ENCODE results near the gene EXOC4.
A peak's percentile ranks its signal among the peaks of the same experiment; 100 is the strongest.

Gene EXOC4

GRCh38 chr7:133233142-133233541 lies 19.7 kb upstream of the EXOC4 start:
- H3K36me3 ChIP-seq (ENCODE audit: control insufficient read depth in 4 of 4, insufficient read depth in 4 of 4, low read length in 3 of 4), result no peaks in the 10 kb centered on the region
- H3K27me3 ChIP-seq (replicated peaks in 2 of 5; ENCODE audit: control insufficient read depth in 4 of 5, insufficient read depth in 5 of 5, low read length in 4 of 5), result no peaks in the 10 kb centered on the region
- H3K4me1 ChIP-seq (ENCODE audit: control extremely low read depth in 1 of 4, control insufficient read depth in 4 of 4, insufficient read depth in 4 of 4, low read length in 3 of 4), result no peaks in the 10 kb centered on the region
- ChIA-PET CTCF (no interaction called here), POLR2A (no interaction called here)
- H3K9me3 ChIP-seq (ENCODE audit: control extremely low read depth in 1 of 5, control insufficient read depth in 4 of 5, insufficient read depth in 2 of 5, low read depth in 1 of 5, low read length in 4 of 5), result no peaks in the 10 kb centered on the region
- WGBS (ENCODE audit: insufficient coverage), result 98% methylated on average over 8 of the region's 9 CpGs
- H3K4me3 ChIP-seq (ENCODE audit: control insufficient read depth in 1 of 7, extremely low read depth in 1 of 7, insufficient read depth in 4 of 7, low read depth in 2 of 7, low read length in 6 of 7), result no peak overlapping the region
- DNase-seq, result no peak
- H3K27ac ChIP-seq (ENCODE audit: insufficient read depth in 1 of 2, low read depth in 1 of 2, low read length in 2 of 2, poor library complexity in 1 of 2, severe bottlenecking in 2 of 2), result no peak overlapping the region

DNA sequence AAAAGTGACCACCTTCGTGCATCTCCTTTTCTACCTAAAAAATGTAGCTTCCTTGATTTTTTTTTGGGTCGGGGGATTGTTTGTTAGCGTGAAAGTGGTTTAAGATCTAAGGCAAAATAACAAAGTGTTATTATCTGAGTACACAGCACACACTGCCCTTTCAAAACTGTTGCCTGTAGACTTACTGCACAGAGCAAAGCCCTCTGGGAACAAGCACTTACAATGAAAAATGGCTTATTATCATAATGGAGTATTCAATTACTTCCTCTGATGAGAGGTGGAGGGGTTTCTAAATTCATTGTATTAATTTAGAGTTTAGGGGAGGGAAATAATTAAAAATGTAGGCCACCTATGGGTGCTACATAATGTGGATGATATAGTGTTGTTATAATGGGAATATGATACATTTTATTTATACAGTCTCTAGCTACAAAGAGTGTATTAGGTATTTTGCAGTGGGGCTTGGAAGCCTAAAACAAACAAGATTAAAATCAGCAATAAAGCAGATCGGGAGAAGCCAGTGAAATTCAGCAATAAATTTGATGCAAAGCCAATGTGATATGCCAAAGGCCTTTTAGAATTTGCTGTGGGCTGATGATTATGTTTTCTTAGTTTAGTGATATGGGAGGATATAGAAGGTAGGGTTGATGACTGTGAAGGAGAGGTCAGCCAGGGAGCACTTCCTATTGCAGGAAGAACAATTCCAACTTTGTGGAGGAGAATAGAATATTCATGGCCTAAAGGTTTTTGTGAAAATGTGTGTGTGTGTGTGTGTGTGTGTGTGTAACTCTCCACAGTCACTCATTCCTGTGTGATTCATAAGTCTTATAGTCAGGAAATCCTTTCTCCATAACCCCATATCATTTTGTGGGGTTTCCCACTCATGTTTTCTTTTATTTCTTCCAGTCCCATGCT lies 17.7 kb upstream of the EXOC4 start:
- POLR2A ChIA-PET, result interaction anchor here (0.6 kb wide), 1 partner anchor 406 kb away, joined by 5 read pairs; no protein-coding TSS in a partner anchor
- Histone ChIP-seq H3K9me3 (ENCODE audit: control extremely low read depth in 1 of 5, control insufficient read depth in 4 of 5, insufficient read depth in 2 of 5, low read depth in 1 of 5, low read length in 4 of 5) (no peaks in the 10 kb centered on the region), H3K27ac (ENCODE audit: insufficient read depth in 1 of 2, low read depth in 1 of 2, low read length in 2 of 2, poor library complexity in 1 of 2, severe bottlenecking in 2 of 2) (no peak overlapping the region), H3K4me3 (ENCODE audit: control insufficient read depth in 1 of 7, extremely low read depth in 1 of 7, insufficient read depth in 4 of 7, low read depth in 2 of 7, low read length in 6 of 7) (no peak overlapping the region), H3K36me3 (ENCODE audit: control insufficient read depth in 4 of 4, insufficient read depth in 4 of 4, low read length in 3 of 4) (no peaks in the 10 kb centered on the region), H3K4me1 (ENCODE audit: control extremely low read depth in 1 of 4, control insufficient read depth in 4 of 4, insufficient read depth in 4 of 4, low read length in 3 of 4) (no peaks in the 10 kb centered on the region), H3K27me3 (replicated peaks in 2 of 5; ENCODE audit: control insufficient read depth in 4 of 5, insufficient read depth in 5 of 5, low read length in 4 of 5) (no peaks in the 10 kb centered on the region)
- CTCF ChIA-PET, result interaction anchor here (0.6 kb wide), 1 partner anchor 861 kb away, joined by 3 read pairs; no protein-coding TSS in a partner anchor
- no peak for DNase-seq
- 100% methylated on average over 1 of the region's 4 CpGs for WGBS (ENCODE audit: insufficient coverage)

GRCh38 chr7:133237545-133237944 lies 15.3 kb upstream of the EXOC4 start:
- ChIA-PET CTCF (interaction anchor here (0.6 to 1.4 kb wide), 2 partner anchors 8 to 165 kb away, joined by 3 to 5 read pairs; no protein-coding TSS in a partner anchor), POLR2A (no interaction called here)
- no peaks in the 10 kb centered on the region for H3K36me3 ChIP-seq (ENCODE audit: control insufficient read depth in 4 of 4, insufficient read depth in 4 of 4, low read length in 3 of 4)
- no peaks in the 10 kb centered on the region for H3K9me3 ChIP-seq (ENCODE audit: control extremely low read depth in 1 of 5, control insufficient read depth in 4 of 5, insufficient read depth in 2 of 5, low read depth in 1 of 5, low read length in 4 of 5)
- H3K27me3 ChIP-seq (replicated peaks in 2 of 5; ENCODE audit: control insufficient read depth in 4 of 5, insufficient read depth in 5 of 5, low read length in 4 of 5), result no peaks in the 10 kb centered on the region
- no peak overlapping the region for H3K4me3 ChIP-seq (ENCODE audit: control insufficient read depth in 1 of 7, extremely low read depth in 1 of 7, insufficient read depth in 4 of 7, low read depth in 2 of 7, low read length in 6 of 7)
- H3K27ac ChIP-seq (ENCODE audit: insufficient read depth in 1 of 2, low read depth in 1 of 2, low read length in 2 of 2, poor library complexity in 1 of 2, severe bottlenecking in 2 of 2), result no peak overlapping the region
- 100% methylated on average over 1 of the region's 3 CpGs for WGBS (ENCODE audit: insufficient coverage)
- H3K4me1 ChIP-seq (ENCODE audit: control extremely low read depth in 1 of 4, control insufficient read depth in 4 of 4, insufficient read depth in 4 of 4, low read length in 3 of 4), result no peaks in the 10 kb centered on the region
- DNase-seq, result no peak

DNA sequence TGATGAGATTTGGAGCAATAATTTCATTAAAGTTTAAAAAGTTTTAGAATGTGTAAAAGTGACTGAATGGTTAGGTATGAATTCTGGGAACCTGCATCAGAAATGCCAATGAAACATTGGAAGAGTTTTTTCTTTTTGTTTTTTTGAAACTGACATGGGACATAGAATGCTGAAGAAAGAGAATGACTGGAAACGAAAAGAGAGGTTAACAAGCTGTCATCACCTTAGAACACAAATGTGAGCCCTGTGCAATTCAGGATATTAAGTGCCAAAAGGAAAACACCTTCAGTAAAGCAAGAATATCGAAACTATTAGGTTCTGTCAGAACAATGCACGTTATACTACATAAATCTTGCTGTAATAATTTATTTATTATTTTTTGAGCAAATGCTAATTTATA lies 12.6 kb upstream of the EXOC4 start:
- no peak for DNase-seq
- ChIA-PET CTCF (interaction anchor here (1.2 kb wide), 1 partner anchor 13 kb away, joined by 3 read pairs; no protein-coding TSS in a partner anchor), POLR2A (no interaction called here)
- no peaks in the 10 kb centered on the region for H3K36me3 ChIP-seq (ENCODE audit: control insufficient read depth in 4 of 4, insufficient read depth in 4 of 4, low read length in 3 of 4)
- no peaks in the 10 kb centered on the region for H3K4me1 ChIP-seq (ENCODE audit: control extremely low read depth in 1 of 4, control insufficient read depth in 4 of 4, insufficient read depth in 4 of 4, low read length in 3 of 4)
- no peak overlapping the region for H3K27ac ChIP-seq (ENCODE audit: insufficient read depth in 1 of 2, low read depth in 1 of 2, low read length in 2 of 2, poor library complexity in 1 of 2, severe bottlenecking in 2 of 2)
- H3K4me3 ChIP-seq (ENCODE audit: control insufficient read depth in 1 of 7, extremely low read depth in 1 of 7, insufficient read depth in 4 of 7, low read depth in 2 of 7, low read length in 6 of 7), result no peak overlapping the region
- peaks cover 0 to 4% (median 0%) of the 10 kb centered on the region in 5 experiments for H3K27me3 ChIP-seq (replicated peaks in 2 of 5; ENCODE audit: control insufficient read depth in 4 of 5, insufficient read depth in 5 of 5, low read length in 4 of 5)
- no peaks in the 10 kb centered on the region for H3K9me3 ChIP-seq (ENCODE audit: control extremely low read depth in 1 of 5, control insufficient read depth in 4 of 5, insufficient read depth in 2 of 5, low read depth in 1 of 5, low read length in 4 of 5)
- WGBS (ENCODE audit: insufficient coverage), result 100% methylated on average over 1 of the region's 3 CpGs

- WGBS (ENCODE audit: insufficient coverage), result no CpG with 5 or more reads among the region's 2 CpGs
- POLR2A ChIA-PET, result no interaction called here
These were observed 6.3 kb upstream of the EXOC4 start for GRCh38 chr7:133246558-133246957.

DNA sequence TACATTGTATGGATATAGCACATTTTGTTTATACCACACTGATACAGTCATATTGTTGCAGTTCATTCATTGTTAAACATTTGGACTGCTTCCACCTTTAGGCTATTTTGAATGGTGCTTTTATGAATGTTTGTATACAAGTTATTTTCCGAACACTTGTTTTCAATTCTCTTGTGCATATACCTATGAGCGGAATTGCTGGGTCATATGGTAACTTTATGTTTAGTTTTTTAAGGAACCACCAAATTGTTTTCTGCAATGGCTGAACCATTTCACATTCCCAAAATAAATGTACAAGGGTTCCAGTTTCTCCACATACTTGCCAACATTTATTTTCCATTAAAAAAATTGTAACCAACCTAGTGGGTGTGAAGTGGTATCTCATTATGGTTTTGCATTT lies 4.0 kb upstream of the EXOC4 start:
- WGBS (ENCODE audit: insufficient coverage), result no CpG with 5 or more reads among the region's 2 CpGs
- H3K27me3 ChIP-seq (replicated peaks in 2 of 5; ENCODE audit: control insufficient read depth in 4 of 5, insufficient read depth in 5 of 5, low read length in 4 of 5), result no peaks in the 10 kb centered on the region
- H3K4me1 ChIP-seq (ENCODE audit: control extremely low read depth in 1 of 4, control insufficient read depth in 4 of 4, insufficient read depth in 4 of 4, low read length in 3 of 4), result peaks cover 0 to 9% (median 6%) of the 10 kb centered on the region in 4 experiments
- H3K4me3 ChIP-seq (ENCODE audit: control insufficient read depth in 1 of 7, extremely low read depth in 1 of 7, insufficient read depth in 4 of 7, low read depth in 2 of 7, low read length in 6 of 7), result no peak overlapping the region
- no peaks in the 10 kb centered on the region for H3K36me3 ChIP-seq (ENCODE audit: control insufficient read depth in 4 of 4, insufficient read depth in 4 of 4, low read length in 3 of 4)
- H3K27ac ChIP-seq (ENCODE audit: insufficient read depth in 1 of 2, low read depth in 1 of 2, low read length in 2 of 2, poor library complexity in 1 of 2, severe bottlenecking in 2 of 2), result no peak overlapping the region
- H3K9me3 ChIP-seq (ENCODE audit: control extremely low read depth in 1 of 5, control insufficient read depth in 4 of 5, insufficient read depth in 2 of 5, low read depth in 1 of 5, low read length in 4 of 5), result peaks cover 0 to 3% (median 1%) of the 10 kb centered on the region in 5 experiments
- ChIA-PET POLR2A (no interaction called here), CTCF (no interaction called here)
- peak in 2 of 3 donors; percentile 27 to 41 for DNase-seq

More at GRCh38 chr7:133246558-133246957, 6.3 kb upstream of the EXOC4 start:
- no peaks in the 10 kb centered on the region for H3K4me1 ChIP-seq (ENCODE audit: control extremely low read depth in 1 of 4, control insufficient read depth in 4 of 4, insufficient read depth in 4 of 4, low read length in 3 of 4)
- CTCF ChIA-PET, result no interaction called here
- no peaks in the 10 kb centered on the region for H3K36me3 ChIP-seq (ENCODE audit: control insufficient read depth in 4 of 4, insufficient read depth in 4 of 4, low read length in 3 of 4)
- no peak overlapping the region for H3K27ac ChIP-seq (ENCODE audit: insufficient read depth in 1 of 2, low read depth in 1 of 2, low read length in 2 of 2, poor library complexity in 1 of 2, severe bottlenecking in 2 of 2)
- no peak overlapping the region for H3K4me3 ChIP-seq (ENCODE audit: control insufficient read depth in 1 of 7, extremely low read depth in 1 of 7, insufficient read depth in 4 of 7, low read depth in 2 of 7, low read length in 6 of 7)
- no peak for DNase-seq
- H3K9me3 ChIP-seq (ENCODE audit: control extremely low read depth in 1 of 5, control insufficient read depth in 4 of 5, insufficient read depth in 2 of 5, low read depth in 1 of 5, low read length in 4 of 5), result peaks cover 0 to 3% (median 1%) of the 10 kb centered on the region in 5 experiments
- peaks cover 0 to 4% (median 0%) of the 10 kb centered on the region in 5 experiments for H3K27me3 ChIP-seq (replicated peaks in 2 of 5; ENCODE audit: control insufficient read depth in 4 of 5, insufficient read depth in 5 of 5, low read length in 4 of 5)

GRCh38 chr7:133252506-133252857 lies 396 bp upstream of the EXOC4 start:
- H3K27ac ChIP-seq (ENCODE audit: insufficient read depth in 1 of 2, low read depth in 1 of 2, low read length in 2 of 2, poor library complexity in 1 of 2, severe bottlenecking in 2 of 2), result no peak overlapping the region
- ChIA-PET POLR2A (interaction anchor here (0.9 kb wide), 1 partner anchor 170 kb away, joined by 3 read pairs; the partner anchor contains the start of gene CHCHD3), CTCF (interaction anchor here (0.6 kb wide), 1 partner anchor 490 kb away, joined by 3 read pairs; no protein-coding TSS in a partner anchor)
- H3K4me1 ChIP-seq (ENCODE audit: control extremely low read depth in 1 of 4, control insufficient read depth in 4 of 4, insufficient read depth in 4 of 4, low read length in 3 of 4), result peaks cover 0 to 22% (median 13%) of the 10 kb centered on the region in 4 experiments
- peak overlapping the region in 5 of 7 experiments; percentile 19 to 97 (median 88) for H3K4me3 ChIP-seq (ENCODE audit: control insufficient read depth in 1 of 7, extremely low read depth in 1 of 7, insufficient read depth in 4 of 7, low read depth in 2 of 7, low read length in 6 of 7)
- no peak for DNase-seq
- WGBS (ENCODE audit: insufficient coverage), result no CpG with 5 or more reads among the region's 3 CpGs
- H3K9me3 ChIP-seq (ENCODE audit: control extremely low read depth in 1 of 5, control insufficient read depth in 4 of 5, insufficient read depth in 2 of 5, low read depth in 1 of 5, low read length in 4 of 5), result peaks cover 0 to 3% (median 1%) of the 10 kb centered on the region in 5 experiments
- H3K27me3 ChIP-seq (replicated peaks in 2 of 5; ENCODE audit: control insufficient read depth in 4 of 5, insufficient read depth in 5 of 5, low read length in 4 of 5), result no peaks in the 10 kb centered on the region
- no peaks in the 10 kb centered on the region for H3K36me3 ChIP-seq (ENCODE audit: control insufficient read depth in 4 of 4, insufficient read depth in 4 of 4, low read length in 3 of 4)
